ENCODE data around the gene SRP14. TPM values are rescaled to one million over a fixed set of nuclear protein-coding genes. Genes with fewer than 3 reads are reported as not detected.
"Not testable (repeated sequence)": the region's sequence is repeated elsewhere in the genome, so short reads cannot be mapped to it uniquely, and the experiment has no call there.

Gene SRP14
- total RNA-seq, 2 donors from 2014 or later = 148 to 160 TPM

- DNase-seq (ENCODE audit: low spot score) = no peak
- intact Hi-C loops (cut with DNase I) = no loop called here
Measured at GRCh38 chr15:40003116-40003916, 35.7 kb downstream of the SRP14 start.

GRCh38 chr15:40002295-40002694, 36.7 kb downstream of the SRP14 start:
- intact Hi-C loops (cut with DNase I) = no loop called here
- DNase-seq (ENCODE audit: low spot score) = no peak

GRCh38 chr15:39999538-40000200, 39.3 kb downstream of the SRP14 start:
- intact Hi-C loops (cut with DNase I) = no loop called here
- no peak for DNase-seq (ENCODE audit: low spot score)

GRCh38 chr15:39998511-39999077, 40.4 kb downstream of the SRP14 start:
- intact Hi-C loops (cut with DNase I) = no loop called here
- DNase-seq (ENCODE audit: low spot score) = no peak

- intact Hi-C loops (cut with DNase I) = no loop called here
- no peak for DNase-seq (ENCODE audit: low spot score)
Measured at GRCh38 chr15:39997639-39998038, 41.3 kb downstream of the SRP14 start.

DNA sequence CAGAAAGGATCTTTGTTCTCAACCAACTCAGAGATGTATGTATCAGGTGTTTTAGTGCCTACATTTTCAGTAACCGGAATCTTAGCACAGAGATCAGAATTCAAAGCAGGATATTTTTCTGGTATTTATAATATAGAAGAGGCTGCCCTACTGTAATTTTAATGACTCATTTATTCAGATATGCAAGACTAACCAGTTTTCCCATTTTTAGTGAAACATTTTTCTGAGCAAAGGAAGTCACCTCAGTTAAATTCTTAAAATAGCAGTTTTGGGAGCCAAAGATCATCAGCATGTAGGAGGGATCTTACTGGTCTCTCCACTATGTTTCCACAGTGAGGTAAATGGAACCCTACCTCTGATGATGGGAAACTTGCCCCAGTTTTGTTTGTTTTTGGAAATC, 42.0 kb downstream of the SRP14 start:
- intact Hi-C loops (cut with DNase I) = no loop called here
- DNase-seq (ENCODE audit: low spot score) = no peak

GRCh38 chr15:39996228-39996627, 42.8 kb downstream of the SRP14 start:
- DNase-seq (ENCODE audit: low spot score) = not testable (repeated sequence)

DNA sequence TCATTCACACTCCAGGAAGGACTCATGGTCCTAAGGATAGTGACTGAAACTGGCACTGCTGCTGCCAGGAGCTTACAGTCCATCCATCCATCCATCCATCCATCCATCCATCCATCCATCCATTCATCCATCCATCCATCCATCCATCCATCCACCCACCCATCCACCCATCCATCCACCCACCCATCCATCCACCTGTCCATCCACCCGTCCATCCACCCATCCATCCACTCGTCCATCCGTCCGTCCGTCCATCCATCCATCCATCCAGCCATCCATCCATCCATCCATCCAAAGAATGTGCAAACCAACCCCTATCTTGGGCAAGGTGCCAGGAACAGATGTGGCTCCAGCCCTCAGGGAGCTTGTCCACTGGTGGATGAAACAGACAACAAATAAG, 46.0 kb downstream of the SRP14 start:
- DNase-seq (ENCODE audit: low spot score); intact Hi-C loops (cut with DNase I): not testable (repeated sequence)

More at GRCh38 chr15:39996228-39996627, 42.8 kb downstream of the SRP14 start:
- intact Hi-C loops (cut with DNase I) = not testable (repeated sequence)

DNA sequence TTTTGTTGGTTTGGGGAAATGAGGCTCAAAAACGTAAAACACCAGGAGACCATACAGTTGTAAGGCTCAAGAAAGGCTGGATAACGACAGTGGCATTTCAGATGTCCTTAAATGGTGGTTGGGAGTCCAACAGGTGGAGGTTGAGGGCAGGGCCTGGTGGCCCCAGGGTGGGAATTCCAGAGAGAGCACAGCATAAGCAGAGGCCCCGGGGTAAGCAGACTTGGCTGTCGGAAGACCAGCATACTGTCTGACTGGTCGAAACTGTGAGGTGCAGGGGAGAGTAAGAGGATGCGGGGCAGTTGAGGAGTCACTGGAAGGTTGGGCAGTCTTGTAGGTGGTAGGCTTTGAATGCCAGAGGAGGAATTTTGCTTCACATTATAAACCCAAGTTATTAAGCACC, 48.3 kb downstream of the SRP14 start:
- intact Hi-C loops (cut with DNase I) = no loop called here

GRCh38 chr15:39987821-39988220, 51.2 kb downstream of the SRP14 start:
- no peak for DNase-seq (ENCODE audit: low spot score)
- intact Hi-C loops (cut with DNase I) = no loop called here

More for the DNA sequence above, 48.3 kb downstream of the SRP14 start:
- no peak for DNase-seq (ENCODE audit: low spot score)

Other genes starting within 250 kb of the SRP14 start
- 10 to 100 TPM; 11.0 to 24.2 TPM for gene GPR176, start 118.9 kb downstream of the SRP14 start, total RNA-seq
- 10 to 100 TPM; 26.2 to 29.5 TPM for gene EIF2AK4, start 105.1 kb downstream of the SRP14 start, total RNA-seq
- gene BMF, start 69.7 kb upstream of the SRP14 start, total RNA-seq = 1 to 10 TPM; 3.0 to 5.0 TPM
- 1 to 10 TPM in 1 of 2 donors, under 1 TPM in 1; 0.86 to 1.2 TPM for gene BUB1B, start 121.9 kb upstream of the SRP14 start, total RNA-seq
- under 1 TPM; 0.37 to 0.38 TPM for gene PAK6, start 199.9 kb upstream of the SRP14 start, total RNA-seq
- not detected for gene ANKRD63, start 243.9 kb upstream of the SRP14 start, total RNA-seq

Data from posterior vena cava (tissue), 2 donors.